Endothelial cell of umbilical vein (primary cell): ENCODE data around the gene TBX2. TPM values are rescaled to one million over a fixed set of nuclear protein-coding genes. Genes with fewer than 3 reads are reported as not detected.

Source experiments
- BruUV-seq: library from RNA; stranded (reverse); fragments of 400-500 nt; replicated peaks from 2 replicates; lab custom pipeline; 2021; lab: Mats Ljungman, UMichigan
- CTCF ChIA-PET: fragments of 300-600, 350-600 bp; sonication (Branson Sonifier 250); formaldehyde crosslinking; loops from one replicate; lab custom pipeline; 2021; ENCODE audit warnings: antibody characterized with exemption, inconsistent platforms; lab: Charles Lee
- POLR2A ChIA-PET: fragments of 300-600, 350-600 bp; sonication (Branson Sonifier 250); formaldehyde crosslinking; loops from one replicate; lab custom pipeline; 2021; ENCODE audit warnings: antibody characterized with exemption, inconsistent platforms; lab: Charles Lee
- DNase-seq: peaks from one replicate; pipeline ENCODE4 v3.0.0-alpha.2; 2011; ENCODE audit warnings: low read depth, low spot score
- FAIRE-seq: peaks from 2 replicates; lab custom pipeline; 2011; peaks lifted over from hg19 to GRCh38; lab: Jason Lieb, UNC
- H2AFZ ChIP-seq: 2 replicates; pipeline ENCODE4 v1.6.0; 2012; ENCODE audit warnings: low read depth, low read length, control low read depth, inconsistent platforms
- H3K27ac ChIP-seq: 2 replicates; pipeline ENCODE4 v1.5.1; 2011; ENCODE audit warnings: low read depth, mild to moderate bottlenecking, control low read depth, low read length, moderate library complexity; ENCODE audit not compliant: insufficient read depth
- H3K27me3 ChIP-seq, 2 experiments: 2 replicates each; pipeline versions ENCODE4 v1.6.0 to v1.6.1; 2011; ENCODE audit warnings: low read length in 2 of 2, mixed read lengths in 1 of 2; ENCODE audit not compliant: control insufficient read depth in 2 of 2, insufficient read depth in 2 of 2
- H3K36me3 ChIP-seq, 2 experiments: 2 replicates in 1 of 2; 3 replicates in 1 of 2; pipeline ENCODE4 v1.5.1; 2011; ENCODE audit warnings: low read length in 2 of 2, mild to moderate bottlenecking in 1 of 2, moderate library complexity in 1 of 2; ENCODE audit not compliant: control insufficient read depth in 2 of 2, insufficient read depth in 2 of 2; ENCODE audit errors: extremely low read depth in 1 of 2
- H3K4me1 ChIP-seq: 3 replicates; pipeline ENCODE4 v1.5.1; 2011; ENCODE audit warnings: mild to moderate bottlenecking, low read length; ENCODE audit not compliant: control insufficient read depth, insufficient read depth; ENCODE audit errors: extremely low read depth
- H3K4me2 ChIP-seq: 2 replicates; pipeline ENCODE4 v1.6.1; 2011; ENCODE audit warnings: low read length, control low read depth, mixed read lengths; ENCODE audit not compliant: insufficient read depth
- H3K4me3 ChIP-seq, 3 experiments: fragments of 200-600 bp in 1 of 3; sonication (generic), shearing (Covaris generic) in 1 of 3; replicated peaks in 1 of 3; 2 replicates each; pipeline ENCODE4 v1.5.1; 2011 to 2016; ENCODE audit warnings: control low read depth in 3 of 3, low read length in 3 of 3, mild to moderate bottlenecking in 2 of 3, inconsistent platforms in 1 of 3, low read depth in 1 of 3, moderate library complexity in 1 of 3; ENCODE audit not compliant: insufficient read depth in 1 of 3
- H3K79me2 ChIP-seq: 2 replicates; pipeline ENCODE4 v1.6.0; 2012; ENCODE audit warnings: low read length, inconsistent platforms; ENCODE audit not compliant: control insufficient read depth, insufficient read depth
- H3K9ac ChIP-seq: replicated peaks from 2 replicates; pipeline ENCODE3; 2011; ENCODE audit warnings: low read length, control low read depth; ENCODE audit not compliant: insufficient read depth; ENCODE audit errors: extremely low read depth
- H3K9me1 ChIP-seq: replicated peaks from 3 replicates; pipeline ENCODE4 v1.6.0; 2011; ENCODE audit warnings: mild to moderate bottlenecking, low read length; ENCODE audit not compliant: control insufficient read depth, insufficient read depth; ENCODE audit errors: extremely low read depth
- H3K9me3 ChIP-seq: replicated peaks from 2 replicates; pipeline ENCODE4 v1.5.1; 2012; ENCODE audit warnings: low read length, inconsistent platforms; ENCODE audit not compliant: control insufficient read depth, insufficient read depth
- H4K20me1 ChIP-seq: replicated peaks from 2 replicates; pipeline ENCODE3; 2011; ENCODE audit warnings: mild to moderate bottlenecking, low read length; ENCODE audit not compliant: control insufficient read depth, insufficient read depth; ENCODE audit errors: extremely low read depth
- EZH2 ChIP-seq: IDR thresholded peaks from 2 replicates; pipeline ENCODE4 v1.6.1; 2012; ENCODE audit warnings: borderline replicate concordance, low read depth, mild to moderate bottlenecking, moderate library complexity, low read length, inconsistent platforms; ENCODE audit not compliant: severe bottlenecking
- FOS ChIP-seq: IDR thresholded peaks from 2 replicates; pipeline ENCODE4 v1.6.1; 2011; ENCODE audit warnings: mild to moderate bottlenecking, low read length, moderate library complexity, borderline replicate concordance; ENCODE audit not compliant: insufficient read depth
- GATA2 ChIP-seq: IDR thresholded peaks from 2 replicates; pipeline ENCODE4 v1.7.0; 2011; ENCODE audit warnings: low read depth, mild to moderate bottlenecking, moderate library complexity, mixed read lengths, low read length; ENCODE audit not compliant: insufficient read length, insufficient read depth
- JUN ChIP-seq: IDR thresholded peaks from 2 replicates; pipeline ENCODE4 v1.6.1; 2011; ENCODE audit warnings: borderline replicate concordance, low read depth; ENCODE audit not compliant: insufficient read length, insufficient read depth
- MYC ChIP-seq: IDR thresholded peaks from one replicate; pipeline ENCODE4 v1.6.1; 2011; ENCODE audit warnings: mild to moderate bottlenecking, low read depth, low read length
- POLR2A ChIP-seq: IDR thresholded peaks from 2 replicates; pipeline ENCODE4 v1.6.1; 2012; ENCODE audit warnings: low read depth, mild to moderate bottlenecking, control low read depth, low read length
- POLR2AphosphoS5 ChIP-seq: IDR thresholded peaks from 2 replicates; pipeline ENCODE4 v1.6.1; 2012; ENCODE audit warnings: low read depth, mild to moderate bottlenecking, control low read depth, low read length, moderate library complexity; ENCODE audit not compliant: insufficient read depth
- dilution Hi-C: fragments of 300-500 bp; cut with MboI; formaldehyde crosslinking; loops from one replicate; pipeline ENCODE4 v1.15.0; 2019; ENCODE audit warnings: low sequenced_read_pairs; ENCODE audit not compliant: extremely low pct_ligation_motif_present
- intact Hi-C: fragments of 100-400 bp; cut with micrococcal nuclease; formaldehyde crosslinking; loops from one replicate; pipeline ENCODE4 v1.10.0; 2022
- polyA plus RNA-seq, 4 experiments: library from polyadenylated mRNA; depleted of rRNA in 3 of 4; stranded (reverse) in 3 of 4; unstranded in 1 of 4; fragments of >200 nt; gene quantifications; 2 replicates each; pipeline versions ENCODE4 v1.2.1 to v1.2.3, GENCODE V29; 2011 to 2012; ENCODE audit warnings: missing spikeins in 1 of 4
- total RNA-seq: library from RNA; stranded (reverse); gene quantifications from 2 replicates; pipeline ENCODE4 v1.2.3, GENCODE V29; 2021
- TF ChIP-seq, protein P1 (sequence below), 2 donors: IDR thresholded peaks; 1 replicate in 1 of 2; 2 replicates in 1 of 2; pipeline ENCODE4 v1.5.1; 2011; ENCODE audit warnings: low read length in 2 of 2, mild to moderate bottlenecking in 2 of 2, moderate library complexity in 2 of 2, control low read depth in 1 of 2, inconsistent platforms in 1 of 2, low read depth in 1 of 2; ENCODE audit not compliant: insufficient read depth in 1 of 2; ENCODE audit errors: extremely low read depth in 1 of 2
- TF ChIP-seq, protein P2 (sequence below): IDR thresholded peaks from 2 replicates; pipeline ENCODE4 v1.6.1; 2011; ENCODE audit not compliant: insufficient read depth, insufficient read length

TBX2 gene
- total and polyA plus RNA-seq, 2 donors (not counting 3 experiments of a cell fraction or from before 2014, with no cell fraction given): not detected

DNA sequence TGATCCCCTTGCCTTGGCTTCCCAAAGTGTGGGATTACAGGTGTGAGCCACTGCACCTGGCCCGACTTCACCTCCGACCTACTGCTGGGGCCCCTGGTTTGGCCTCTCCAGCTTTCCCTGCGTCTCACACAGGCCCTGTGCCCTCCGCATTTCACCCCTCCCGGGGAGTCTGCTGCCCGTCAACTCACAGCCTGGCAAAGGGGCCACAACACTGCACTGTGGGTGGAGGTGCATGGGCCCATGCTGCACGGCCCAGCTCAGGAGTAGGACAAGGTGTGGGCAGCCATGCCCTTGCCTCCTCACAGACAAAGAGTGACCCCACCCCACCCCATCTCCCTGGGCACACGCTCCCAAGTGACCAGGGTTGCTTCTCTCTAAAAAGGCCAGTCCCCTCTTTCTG is 12.6 kb upstream of the TBX2 start:
- ChIA-PET CTCF (interaction anchor here (1.4 to 2.6 kb wide), 3 partner anchors 415 to 666 kb away, joined by 4 to 13 read pairs (median 9); no protein-coding TSS in a partner anchor), POLR2A (no interaction called here)
- no peak overlapping the region for H3K9ac ChIP-seq
- H3K9me1 ChIP-seq: no peaks in the 10 kb centered on the region
- H2AFZ ChIP-seq: no peak overlapping the region
- no peak overlapping the region for H3K27ac ChIP-seq
- intact Hi-C loops (no loop called here), dilution Hi-C loops (no loop called here)
- H3K4me1 ChIP-seq: no peaks in the 10 kb centered on the region
- no peak for DNase-seq
- H3K4me3 ChIP-seq: no peak overlapping the region
- no peak for FAIRE-seq
- TF ChIP-seq, protein P1, sequence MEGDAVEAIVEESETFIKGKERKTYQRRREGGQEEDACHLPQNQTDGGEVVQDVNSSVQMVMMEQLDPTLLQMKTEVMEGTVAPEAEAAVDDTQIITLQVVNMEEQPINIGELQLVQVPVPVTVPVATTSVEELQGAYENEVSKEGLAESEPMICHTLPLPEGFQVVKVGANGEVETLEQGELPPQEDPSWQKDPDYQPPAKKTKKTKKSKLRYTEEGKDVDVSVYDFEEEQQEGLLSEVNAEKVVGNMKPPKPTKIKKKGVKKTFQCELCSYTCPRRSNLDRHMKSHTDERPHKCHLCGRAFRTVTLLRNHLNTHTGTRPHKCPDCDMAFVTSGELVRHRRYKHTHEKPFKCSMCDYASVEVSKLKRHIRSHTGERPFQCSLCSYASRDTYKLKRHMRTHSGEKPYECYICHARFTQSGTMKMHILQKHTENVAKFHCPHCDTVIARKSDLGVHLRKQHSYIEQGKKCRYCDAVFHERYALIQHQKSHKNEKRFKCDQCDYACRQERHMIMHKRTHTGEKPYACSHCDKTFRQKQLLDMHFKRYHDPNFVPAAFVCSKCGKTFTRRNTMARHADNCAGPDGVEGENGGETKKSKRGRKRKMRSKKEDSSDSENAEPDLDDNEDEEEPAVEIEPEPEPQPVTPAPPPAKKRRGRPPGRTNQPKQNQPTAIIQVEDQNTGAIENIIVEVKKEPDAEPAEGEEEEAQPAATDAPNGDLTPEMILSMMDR (IDR thresholded peaks at IDR 0.05; ENCODE audit: extremely low read depth in 1 of 2, insufficient read depth in 1 of 2, low read depth in 1 of 2, low read length in 2 of 2): no peak
- TF ChIP-seq POLR2A (no peak), GATA2 (no peak), FOS (no peak), JUN (no peak), MYC (no peak), POLR2AphosphoS5 (no peak), EZH2 (no peak)
- TF ChIP-seq, protein P2, sequence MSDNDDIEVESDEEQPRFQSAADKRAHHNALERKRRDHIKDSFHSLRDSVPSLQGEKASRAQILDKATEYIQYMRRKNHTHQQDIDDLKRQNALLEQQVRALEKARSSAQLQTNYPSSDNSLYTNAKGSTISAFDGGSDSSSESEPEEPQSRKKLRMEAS: no peak
- no peaks in the 10 kb centered on the region for H3K9me3 ChIP-seq
- no TSS peak for BruUV-seq
- H3K36me3 ChIP-seq: no peaks in the 10 kb centered on the region
- no peaks in the 10 kb centered on the region for H4K20me1 ChIP-seq
- H3K79me2 ChIP-seq: no peaks in the 10 kb centered on the region
- H3K27me3 ChIP-seq: no peaks in the 10 kb centered on the region
- H3K4me2 ChIP-seq: no peak overlapping the region
